ENCODE data around the gene GH1. TPM values are rescaled to one million over a fixed set of nuclear protein-coding genes. Genes with fewer than 3 reads are reported as not detected.
"Not testable (repeated sequence)": the region's sequence is repeated elsewhere in the genome, so short reads cannot be mapped to it uniquely, and the experiment has no call there.

Gene GH1
- total RNA-seq, 2 donors from 2014 or later: not detected

- H3K9me3 Mint-ChIP-seq: no peaks in the 10 kb centered on the region
- no peaks in the 10 kb centered on the region for H3K27me3 Mint-ChIP-seq (ENCODE audit: low read depth)
These were observed 7.0 kb downstream of the GH1 start for GRCh38 chr17:63911657-63912100.

GRCh38 chr17:63911041-63911635, 7.5 kb downstream of the GH1 start, which contains the start of gene CSHL1:
Gene CSHL1 (minus strand): TSS chr17:63911258. CDS start chr17:63911196, 62 bp downstream.
- Mint-ChIP-seq H3K27ac (no peak within 1 kb of the TSS), H3K4me1 (ENCODE audit: low read depth) (peaks cover 10% of the 10 kb centered on the region), H3K9me3 (no peaks in the 10 kb centered on the region), H3K27me3 (ENCODE audit: low read depth) (no peaks in the 10 kb centered on the region), H3K4me3 (no peak within 1 kb of the TSS), H3K36me3 (ENCODE audit: insufficient read depth in 2 of 2) (no peaks in the 10 kb centered on the region)
- ATAC-seq (replicated peaks in 1 of 2): no peak
- no peak for DNase-seq

More at GRCh38 chr17:63911657-63912100, 7.0 kb downstream of the GH1 start:
- Mint-ChIP-seq H3K27ac (no peak overlapping the region), H3K4me1 (ENCODE audit: low read depth) (peaks cover 10% of the 10 kb centered on the region), H3K36me3 (ENCODE audit: insufficient read depth in 2 of 2) (no peaks in the 10 kb centered on the region), H3K4me3 (no peak overlapping the region)
- DNase-seq: peak; percentile 71
- peak; percentile 57 to 76 for ATAC-seq (replicated peaks in 1 of 2)

GRCh38 chr17:63910096-63910495, 8.5 kb downstream of the GH1 start:
- ATAC-seq (replicated peaks in 1 of 2): no peak
- no peaks in the 10 kb centered on the region for H3K9me3 Mint-ChIP-seq
- H3K27ac Mint-ChIP-seq: no peak overlapping the region
- H3K36me3 Mint-ChIP-seq (ENCODE audit: insufficient read depth in 2 of 2): no peaks in the 10 kb centered on the region
- no peak for DNase-seq
- H3K4me3 Mint-ChIP-seq: no peak overlapping the region
- H3K4me1 Mint-ChIP-seq (ENCODE audit: low read depth): peaks cover 10% of the 10 kb centered on the region
- H3K27me3 Mint-ChIP-seq (ENCODE audit: low read depth): no peaks in the 10 kb centered on the region

GRCh38 chr17:63909586-63909985, 9.1 kb downstream of the GH1 start:
- not testable (repeated sequence) for H3K4me3 Mint-ChIP-seq

GRCh38 chr17:63907161-63907778, 11.4 kb downstream of the GH1 start:
- not testable (repeated sequence) for H3K36me3 Mint-ChIP-seq (ENCODE audit: insufficient read depth in 2 of 2); H3K4me3 Mint-ChIP-seq; H3K27me3 Mint-ChIP-seq (ENCODE audit: low read depth); H3K9me3 Mint-ChIP-seq; H3K27ac Mint-ChIP-seq
- peak; percentile 27 to 44 for DNase-seq
- peak; percentile 54 to 63 for ATAC-seq (replicated peaks in 1 of 2)
- peaks cover 19% of the 10 kb centered on the region for H3K4me1 Mint-ChIP-seq (ENCODE audit: low read depth)

More at GRCh38 chr17:63909586-63909985, 9.1 kb downstream of the GH1 start:
- ATAC-seq (replicated peaks in 1 of 2); H3K27me3 Mint-ChIP-seq (ENCODE audit: low read depth); H3K9me3 Mint-ChIP-seq; H3K36me3 Mint-ChIP-seq (ENCODE audit: insufficient read depth in 2 of 2); H3K4me1 Mint-ChIP-seq (ENCODE audit: low read depth); H3K27ac Mint-ChIP-seq; DNase-seq: not testable (repeated sequence)

- H3K27me3 Mint-ChIP-seq (ENCODE audit: low read depth); H3K9me3 Mint-ChIP-seq; H3K36me3 Mint-ChIP-seq (ENCODE audit: insufficient read depth in 2 of 2); DNase-seq; H3K27ac Mint-ChIP-seq; ATAC-seq (replicated peaks in 1 of 2); H3K4me3 Mint-ChIP-seq: not testable (repeated sequence)
- H3K4me1 Mint-ChIP-seq (ENCODE audit: low read depth): peaks cover 16% of the 10 kb centered on the region
These were observed 13.8 kb downstream of the GH1 start for GRCh38 chr17:63904796-63905195.

- ATAC-seq (replicated peaks in 1 of 2): peak; percentile 35 to 54
- not testable (repeated sequence) for H3K9me3 Mint-ChIP-seq; H3K36me3 Mint-ChIP-seq (ENCODE audit: insufficient read depth in 2 of 2); H3K27me3 Mint-ChIP-seq (ENCODE audit: low read depth); H3K4me3 Mint-ChIP-seq; H3K27ac Mint-ChIP-seq
- DNase-seq: peak in 1 of 2 donors; percentile 38
- peaks cover 26% of the 10 kb centered on the region for H3K4me1 Mint-ChIP-seq (ENCODE audit: low read depth)
These were observed 14.8 kb downstream of the GH1 start for GRCh38 chr17:63903787-63904201.

GRCh38 chr17:63901971-63902370, 16.7 kb downstream of the GH1 start:
- H3K9me3 Mint-ChIP-seq: not testable (repeated sequence)
- peaks cover 36% of the 10 kb centered on the region for H3K4me1 Mint-ChIP-seq (ENCODE audit: low read depth)

GRCh38 chr17:63898899-63899798, 19.5 kb downstream of the GH1 start:
- H3K9me3 Mint-ChIP-seq; H3K27ac Mint-ChIP-seq; H3K27me3 Mint-ChIP-seq (ENCODE audit: low read depth); H3K36me3 Mint-ChIP-seq (ENCODE audit: insufficient read depth in 2 of 2): not testable (repeated sequence)
- ATAC-seq (replicated peaks in 1 of 2): peak; percentile 93 to 96
- H3K4me1 Mint-ChIP-seq (ENCODE audit: low read depth): peaks cover 36% of the 10 kb centered on the region
- H3K4me3 Mint-ChIP-seq: peak overlapping the region in 1 of 2 donors; percentile 36
- peak; percentile 60 to 69 for DNase-seq

More at GRCh38 chr17:63901971-63902370, 16.7 kb downstream of the GH1 start:
- DNase-seq; H3K36me3 Mint-ChIP-seq (ENCODE audit: insufficient read depth in 2 of 2); H3K27me3 Mint-ChIP-seq (ENCODE audit: low read depth); H3K27ac Mint-ChIP-seq; ATAC-seq (replicated peaks in 1 of 2); H3K4me3 Mint-ChIP-seq: not testable (repeated sequence)

- not testable (repeated sequence) for ATAC-seq (replicated peaks in 1 of 2); H3K9me3 Mint-ChIP-seq; DNase-seq; H3K27me3 Mint-ChIP-seq (ENCODE audit: low read depth); H3K27ac Mint-ChIP-seq; H3K36me3 Mint-ChIP-seq (ENCODE audit: insufficient read depth in 2 of 2); H3K4me3 Mint-ChIP-seq
- peaks cover 27% of the 10 kb centered on the region for H3K4me1 Mint-ChIP-seq (ENCODE audit: low read depth)
These were observed 21.9 kb downstream of the GH1 start, which contains the start of gene CSH1 for GRCh38 chr17:63896524-63897354. Gene CSH1 (minus strand): TSS chr17:63896574. CDS start chr17:63896511, 63 bp downstream.

GRCh38 chr17:63894821-63895220, 23.8 kb downstream of the GH1 start:
- H3K27ac Mint-ChIP-seq; DNase-seq; H3K4me3 Mint-ChIP-seq; H3K27me3 Mint-ChIP-seq (ENCODE audit: low read depth); H3K36me3 Mint-ChIP-seq (ENCODE audit: insufficient read depth in 2 of 2); H3K9me3 Mint-ChIP-seq; ATAC-seq (replicated peaks in 1 of 2): not testable (repeated sequence)
- H3K4me1 Mint-ChIP-seq (ENCODE audit: low read depth): peaks cover 20% of the 10 kb centered on the region

GRCh38 chr17:63894021-63894420, 24.6 kb downstream of the GH1 start:
- peaks cover 15% of the 10 kb centered on the region for H3K4me1 Mint-ChIP-seq (ENCODE audit: low read depth)
- not testable (repeated sequence) for DNase-seq; H3K27me3 Mint-ChIP-seq (ENCODE audit: low read depth); H3K27ac Mint-ChIP-seq; H3K9me3 Mint-ChIP-seq; ATAC-seq (replicated peaks in 1 of 2); H3K36me3 Mint-ChIP-seq (ENCODE audit: insufficient read depth in 2 of 2); H3K4me3 Mint-ChIP-seq

Measured in activated T-cell treated with anti-CD3 and anti-CD28 coated beads, Interleukin-2, amount 50 U/mL, for 72 hours (primary cell).